Hypothalamus (tissue), 51 donors: ENCODE measurements around the gene MITF.

Source experiments
- DNase-seq, 51 donors: peaks; one replicate each; lab custom pipeline; 2025; lab: John Stamatoyannopoulos, UW

The MITF gene

GRCh38 chr3:69739204-69740102, at the start of gene MITF:
Gene MITF, plus strand, starts transcription at chr3:69739464. Its CDS starts 134 bp downstream, at chr3:69739598.
- peak; percentile 28 to 97 (median 90) for DNase-seq

- peak in 1 of 51 donors; percentile 2 for DNase-seq
Observed at GRCh38 chr3:69691860-69692259, 47.4 kb upstream of the MITF start.

- DNase-seq: no peak
Observed at GRCh38 chr3:69692761-69693160, 46.5 kb upstream of the MITF start.

GRCh38 chr3:69695443-69695842, 43.8 kb upstream of the MITF start:
- no peak for DNase-seq

GRCh38 chr3:69695933-69696332, 43.3 kb upstream of the MITF start:
- DNase-seq: no peak

GRCh38 chr3:69696367-69696766, 42.9 kb upstream of the MITF start:
- no peak for DNase-seq

GRCh38 chr3:69697381-69697780, 41.9 kb upstream of the MITF start:
- DNase-seq: no peak

- no peak for DNase-seq
Observed at GRCh38 chr3:69698728-69699127, 40.5 kb upstream of the MITF start.

- no peak for DNase-seq
Observed at GRCh38 chr3:69699183-69699582, 40.1 kb upstream of the MITF start.

- DNase-seq: no peak
Observed at GRCh38 chr3:69700949-69701348, 38.3 kb upstream of the MITF start.

GRCh38 chr3:69710153-69710977, 28.9 kb upstream of the MITF start:
- DNase-seq: no peak

GRCh38 chr3:69712269-69712668, 27.0 kb upstream of the MITF start:
- DNase-seq: no peak

GRCh38 chr3:69712933-69713332, 26.3 kb upstream of the MITF start:
- no peak for DNase-seq

- DNase-seq: no peak
Observed at GRCh38 chr3:69715204-69715603, 24.1 kb upstream of the MITF start.

- DNase-seq: no peak
Observed at GRCh38 chr3:69716119-69716518, 23.1 kb upstream of the MITF start.

- DNase-seq: no peak
Observed at GRCh38 chr3:69718866-69719586, 20.2 kb upstream of the MITF start.

- DNase-seq: peak in 1 of 51 donors; percentile 19
Observed at GRCh38 chr3:69719587-69720122, 19.6 kb upstream of the MITF start.

- DNase-seq: no peak
Observed at GRCh38 chr3:69720824-69721223, 18.4 kb upstream of the MITF start.

- DNase-seq: no peak
Observed at GRCh38 chr3:69723389-69723788, 15.9 kb upstream of the MITF start.

- DNase-seq: no peak
Observed at GRCh38 chr3:69724722-69725435, 14.4 kb upstream of the MITF start.
